ENCODE measurements around the gene NCBP3.
"Not testable (repeated sequence)": the region's sequence is repeated elsewhere in the genome, so short reads cannot be mapped to it uniquely, and the experiment has no call there.

The NCBP3 gene

DNA sequence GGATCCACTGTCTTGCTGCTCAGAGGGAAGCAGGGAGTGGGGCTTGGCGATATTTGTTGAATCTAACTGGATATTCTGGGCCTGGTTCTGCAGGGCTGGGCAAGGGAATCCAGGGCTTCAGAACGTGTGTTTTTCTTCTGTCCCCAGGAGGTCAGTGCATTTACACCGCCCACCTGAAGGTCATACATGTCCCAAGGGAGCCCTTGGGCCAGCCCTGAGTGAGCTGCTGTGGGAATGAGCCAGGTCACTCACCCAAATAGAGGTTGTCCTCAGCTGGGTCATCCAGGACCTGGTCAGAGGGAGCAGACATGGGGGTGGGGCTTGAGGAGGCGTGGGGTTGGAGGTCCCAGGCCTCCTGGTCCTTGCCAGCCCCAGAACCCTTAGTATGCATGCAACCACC, 36.2 kb upstream of the NCBP3 start:
- H3K4me3 ChIP-seq (ENCODE audit: low read depth, low read length): no peak overlapping the region

DNA sequence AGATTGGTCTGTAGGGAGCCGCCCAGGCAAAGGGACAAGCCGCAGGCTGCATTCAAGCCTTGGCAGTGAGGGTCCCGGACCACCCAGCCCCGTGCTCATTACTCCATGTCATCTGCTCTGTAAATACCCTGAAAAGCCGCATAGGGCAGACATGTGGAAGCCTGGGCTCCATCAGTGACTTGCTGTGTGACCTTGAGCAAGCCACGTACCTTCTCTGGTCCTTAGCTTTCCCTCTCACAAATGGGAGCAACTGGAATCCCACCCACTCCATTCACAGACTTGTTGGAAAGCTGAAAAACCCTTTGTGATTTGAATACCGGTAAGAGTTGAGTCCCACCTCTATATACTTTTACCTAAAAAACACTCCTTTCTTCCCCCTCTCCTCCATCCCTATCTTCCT, 34.9 kb upstream of the NCBP3 start:
- no peak overlapping the region for H3K4me3 ChIP-seq (ENCODE audit: low read depth, low read length)

DNA sequence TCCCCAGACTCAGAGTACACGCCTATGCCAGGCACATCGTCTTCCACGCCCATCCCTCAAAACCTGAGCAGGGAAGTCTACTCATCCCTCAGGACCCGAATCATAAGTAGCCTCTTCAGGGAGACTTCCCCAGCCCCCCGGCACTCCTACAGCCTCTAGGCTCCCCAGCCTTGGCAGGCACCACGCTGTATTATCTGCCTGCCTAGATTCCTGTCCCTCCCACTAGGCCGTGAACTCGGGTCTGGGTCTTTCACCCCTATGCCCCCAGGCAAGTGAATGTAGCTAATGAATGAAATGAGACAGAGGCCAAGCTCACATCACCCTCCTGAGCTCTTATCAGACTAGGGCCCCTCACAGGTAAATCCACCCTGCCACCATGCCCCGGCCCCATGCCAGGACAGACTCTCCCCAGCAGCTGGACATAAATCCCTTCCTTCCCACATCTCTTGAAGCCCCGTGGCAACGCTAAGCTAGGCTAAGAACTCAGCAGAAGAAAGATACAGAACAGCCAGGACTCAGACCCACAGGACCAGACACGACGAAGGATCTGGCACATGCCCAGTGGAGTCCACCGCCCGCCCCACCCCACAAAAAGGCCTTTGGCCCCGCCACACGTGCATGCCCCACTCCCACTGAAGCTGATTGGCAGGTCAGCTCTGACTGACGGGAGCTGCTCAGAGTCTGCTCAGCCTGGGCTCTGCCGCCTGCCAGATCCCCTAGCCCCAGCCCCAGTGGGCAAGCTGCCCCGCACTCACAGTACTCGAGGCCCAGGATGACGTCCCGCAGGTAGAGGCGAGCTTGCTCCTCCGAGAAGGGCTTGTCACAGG, 33.8 kb upstream of the NCBP3 start:
- no peak overlapping the region for H3K4me3 ChIP-seq (ENCODE audit: low read depth, low read length)

DNA sequence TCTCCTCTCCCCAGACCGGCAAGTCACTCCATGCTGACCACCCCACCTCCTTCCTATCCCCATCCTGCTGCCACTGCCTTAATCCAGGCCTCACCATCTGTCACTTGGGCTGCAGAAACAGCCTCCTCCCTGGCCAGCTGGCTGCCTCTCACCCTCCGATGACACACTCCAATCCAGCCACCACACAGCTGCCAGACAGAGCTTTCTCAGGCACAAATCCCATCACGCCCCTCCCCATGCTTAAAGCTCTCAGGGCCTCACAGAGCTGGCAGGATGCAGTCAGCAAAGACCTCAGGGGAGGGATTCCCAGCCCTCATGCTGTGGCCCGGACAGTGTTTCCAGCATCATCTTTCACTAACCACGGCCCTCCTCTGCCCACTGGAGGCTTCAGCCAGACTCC, 33.1 kb upstream of the NCBP3 start:
- no peak overlapping the region for H3K4me3 ChIP-seq (ENCODE audit: low read depth, low read length)

DNA sequence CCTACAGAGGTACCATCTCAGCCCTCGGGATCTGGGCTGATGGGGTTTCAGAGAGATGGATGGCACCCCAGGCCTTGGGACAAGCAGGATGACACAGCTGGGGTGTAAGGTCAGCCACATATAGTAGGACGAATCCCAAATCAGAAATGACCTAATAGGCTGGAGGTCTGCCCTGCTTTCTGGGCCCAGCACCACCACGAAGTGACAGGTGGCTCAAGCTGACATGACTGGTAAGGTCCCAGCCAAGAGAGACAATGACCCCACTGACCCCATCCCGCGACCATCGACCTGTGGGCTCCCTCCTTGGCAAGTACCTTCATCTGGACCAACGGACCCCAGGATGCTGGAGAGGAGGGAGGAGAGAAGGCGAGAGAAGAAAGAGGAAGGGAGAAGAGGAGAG, 31.2 kb upstream of the NCBP3 start:
- H3K4me3 ChIP-seq (ENCODE audit: low read depth, low read length): no peak overlapping the region

DNA sequence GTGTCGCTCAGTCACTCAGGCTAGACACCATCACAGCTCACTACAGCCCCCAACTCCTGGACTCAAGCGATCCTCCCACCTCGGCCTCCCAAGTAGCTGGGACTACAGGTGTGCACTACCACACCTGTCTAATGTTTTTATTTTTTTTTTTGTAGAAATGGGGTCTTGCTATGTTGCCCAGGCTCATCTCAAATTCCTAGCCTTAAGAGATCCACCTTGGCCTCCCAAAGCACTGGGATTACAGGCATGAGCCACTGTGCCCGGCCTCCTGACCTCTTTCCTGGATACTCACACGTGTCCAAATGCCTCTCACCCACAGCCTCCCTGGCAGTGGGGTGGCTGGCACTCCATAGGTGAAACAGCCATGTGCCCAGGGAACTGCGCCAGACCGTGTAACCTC, 29.3 kb upstream of the NCBP3 start:
- no peak overlapping the region for H3K4me3 ChIP-seq (ENCODE audit: low read depth, low read length)

DNA sequence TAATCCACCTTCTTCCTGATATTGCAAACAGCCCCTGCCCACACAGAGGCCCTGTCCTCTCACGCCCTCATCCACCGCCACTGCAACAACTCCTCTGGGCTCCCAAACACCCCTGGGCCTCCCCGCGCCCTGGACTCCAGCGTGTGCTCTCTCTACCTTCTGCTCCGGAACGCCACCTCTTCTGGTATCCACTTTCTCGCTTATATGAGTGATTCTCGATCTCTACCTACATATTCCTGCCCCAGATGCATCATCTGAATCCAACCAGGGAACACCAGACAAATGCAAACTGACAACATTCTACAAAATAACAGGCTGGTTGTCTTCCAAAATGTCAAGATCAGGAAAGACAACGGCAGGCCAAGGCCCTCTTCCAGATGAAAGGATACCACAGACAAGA, 27.8 kb upstream of the NCBP3 start:
- H3K4me3 ChIP-seq (ENCODE audit: low read depth, low read length): no peak overlapping the region

DNA sequence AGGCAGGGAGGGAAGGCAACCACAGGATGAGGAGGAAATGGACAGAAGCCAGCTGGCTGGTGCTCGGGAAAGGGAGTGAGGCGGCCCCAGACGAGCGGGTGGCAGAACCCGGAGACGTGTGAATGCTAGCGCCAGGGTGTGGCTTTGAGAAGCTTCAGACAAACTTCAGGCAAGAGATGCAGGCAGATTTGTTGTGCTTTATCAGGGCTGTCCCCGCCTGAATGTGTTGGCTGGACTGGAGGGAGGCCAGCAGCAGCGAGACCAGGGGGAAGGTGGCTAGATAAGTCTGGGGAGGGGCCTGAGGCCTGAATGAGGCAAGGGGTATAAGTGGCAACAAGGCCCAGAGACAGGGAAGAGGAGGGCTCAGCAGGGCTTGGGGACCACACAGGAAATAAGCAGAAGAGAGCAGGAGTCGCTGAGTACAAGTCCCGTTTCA, 24.8 kb upstream of the NCBP3 start:
- no peak overlapping the region for H3K4me3 ChIP-seq (ENCODE audit: low read depth, low read length)

DNA sequence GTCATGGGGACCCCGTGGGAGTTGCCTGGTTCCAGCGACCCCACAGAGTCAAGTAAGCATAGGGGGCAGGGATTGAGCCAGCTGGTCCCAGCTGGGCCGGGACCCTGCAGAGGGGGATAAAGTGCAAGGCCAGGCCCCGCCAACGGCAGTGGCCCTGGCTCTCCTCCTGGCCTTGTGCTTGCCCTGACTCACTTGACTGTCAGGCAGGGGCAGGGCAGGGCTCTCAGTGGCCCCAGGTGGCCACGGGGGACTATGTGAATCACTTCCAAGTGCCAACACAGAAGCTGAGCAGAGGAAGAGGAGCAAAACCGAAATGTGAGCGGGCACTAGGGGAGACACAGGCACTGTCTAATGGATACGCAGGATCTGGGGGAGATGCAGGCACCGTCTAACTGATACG, 21.6 kb upstream of the NCBP3 start:
- H3K4me3 ChIP-seq (ENCODE audit: low read depth, low read length): no peak overlapping the region

DNA sequence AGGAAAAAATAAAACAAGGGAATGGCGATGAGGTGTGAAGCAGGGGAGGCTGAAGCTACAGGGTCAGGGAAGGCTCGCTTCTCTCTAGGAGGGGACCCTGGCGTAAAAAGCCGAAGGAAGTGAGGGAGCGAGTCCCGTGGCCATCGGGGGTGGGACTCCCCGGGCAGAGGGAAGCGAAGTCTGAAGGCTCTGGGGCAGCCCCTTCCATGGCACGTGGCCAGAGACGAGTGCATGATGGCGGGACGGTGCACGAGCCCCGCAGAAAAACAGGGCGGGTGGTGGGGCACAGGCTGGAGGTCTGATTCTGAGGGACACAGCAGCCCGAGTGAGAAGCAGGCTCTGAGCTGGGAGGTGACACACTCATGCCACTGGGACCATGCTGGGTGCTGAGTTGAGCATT, 21.1 kb upstream of the NCBP3 start:
- H3K4me3 ChIP-seq (ENCODE audit: low read depth, low read length): no peak overlapping the region

DNA sequence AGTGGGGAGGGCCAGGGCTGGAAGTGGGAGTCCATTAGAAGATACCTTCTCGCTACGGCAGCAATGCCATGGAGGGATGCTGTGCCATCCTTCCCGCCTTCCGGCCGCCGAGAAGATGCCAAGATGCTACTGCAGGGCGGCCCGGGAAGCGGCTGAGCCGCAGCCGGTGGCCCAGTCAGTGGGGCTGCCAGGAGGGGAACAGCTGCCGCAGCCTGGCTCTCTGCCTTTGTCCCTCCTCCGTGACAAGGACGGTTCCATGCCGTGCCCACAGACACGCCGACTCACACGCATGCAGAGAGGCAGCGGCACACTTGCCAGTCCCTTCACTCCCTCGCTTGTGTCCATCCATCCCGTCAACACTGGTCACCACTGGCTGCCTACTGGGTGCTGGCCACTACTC, 20.2 kb upstream of the NCBP3 start:
- no peak overlapping the region for H3K4me3 ChIP-seq (ENCODE audit: low read depth, low read length)

DNA sequence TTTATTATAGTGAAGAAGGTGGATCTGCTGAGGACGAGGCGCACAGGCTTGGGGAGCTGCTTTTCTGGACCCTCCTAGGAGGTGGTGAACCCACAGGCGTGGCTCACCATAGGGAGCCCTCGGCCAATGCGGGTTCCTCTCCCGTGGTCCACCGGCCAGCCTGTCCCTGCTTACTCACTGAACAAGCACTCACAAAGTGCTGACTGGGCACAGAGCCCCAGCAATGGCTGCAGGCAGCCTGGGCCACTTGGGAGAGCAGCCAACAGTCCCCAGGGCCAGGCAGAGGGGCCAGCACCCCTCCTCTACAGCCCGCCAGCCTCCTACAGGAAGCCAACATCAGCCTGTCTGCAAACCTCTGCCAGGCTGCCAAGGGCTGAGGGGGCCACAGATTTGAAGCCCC, 19.1 kb upstream of the NCBP3 start:
- no peak overlapping the region for H3K4me3 ChIP-seq (ENCODE audit: low read depth, low read length)

DNA sequence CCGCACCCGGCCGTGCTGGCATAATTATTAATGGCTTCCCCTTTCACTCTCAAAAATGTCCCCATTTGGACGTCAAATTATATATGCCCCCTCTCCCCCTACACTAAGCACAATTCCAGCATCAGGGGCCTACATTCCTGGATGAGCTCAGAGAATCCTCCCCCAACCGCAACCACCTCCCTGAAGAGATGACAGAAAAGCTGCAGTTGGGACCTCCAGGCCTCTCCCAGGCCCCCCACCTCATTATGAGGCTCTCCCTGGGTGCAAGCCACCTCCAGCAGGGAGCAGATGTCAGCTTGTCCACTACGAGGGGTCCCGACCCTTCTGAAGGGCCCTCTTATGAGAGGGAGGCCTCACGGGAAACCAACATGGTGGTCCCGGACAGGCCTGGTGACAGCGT, 18.5 kb upstream of the NCBP3 start:
- no peak overlapping the region for H3K4me3 ChIP-seq (ENCODE audit: low read depth, low read length)

DNA sequence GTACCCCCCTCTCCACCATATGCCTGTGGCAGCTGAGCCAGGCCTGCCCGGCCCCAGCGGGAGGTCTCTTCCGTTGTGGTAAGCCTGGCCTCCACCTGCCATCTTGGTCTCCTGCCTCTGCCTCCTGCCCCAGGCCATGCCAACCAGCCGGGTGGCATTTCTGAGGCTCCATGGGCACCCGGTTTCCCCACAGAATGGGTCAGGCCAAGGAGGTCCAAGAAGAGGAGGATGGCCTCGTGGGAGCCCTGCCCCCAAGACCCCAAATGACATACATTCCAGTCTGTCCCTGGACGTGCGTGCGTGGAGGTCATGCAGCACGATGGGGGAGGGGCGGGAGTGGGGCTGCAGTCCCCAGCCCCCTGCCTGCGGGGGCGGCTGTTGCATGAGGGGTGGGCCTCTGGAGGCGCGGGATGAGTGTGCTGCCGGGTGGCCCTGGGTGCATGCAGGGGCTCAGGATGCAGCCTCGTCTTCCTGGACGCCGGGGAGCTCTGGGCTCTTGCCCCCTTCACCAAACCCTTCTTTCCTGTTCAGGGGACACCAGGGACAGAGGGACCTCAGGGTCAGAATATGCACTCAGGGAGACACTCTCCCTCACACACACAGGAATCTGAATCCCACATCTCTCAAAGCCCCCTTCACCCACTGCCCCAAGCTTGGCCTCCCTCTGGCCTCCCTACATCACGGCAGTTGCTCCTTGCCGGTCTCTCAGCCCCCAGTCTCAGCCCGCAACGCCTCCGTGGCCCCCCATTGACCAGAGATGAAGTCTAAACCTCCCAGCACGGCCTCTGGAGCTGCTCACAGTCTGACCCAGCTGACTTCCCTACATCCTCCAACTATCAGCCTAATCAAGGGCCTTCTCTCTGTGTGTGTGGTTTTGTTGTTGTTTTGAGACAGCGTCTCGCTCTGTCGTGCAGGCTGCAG, 16.0 kb upstream of the NCBP3 start:
- no peak overlapping the region for H3K4me3 ChIP-seq (ENCODE audit: low read depth, low read length)

DNA sequence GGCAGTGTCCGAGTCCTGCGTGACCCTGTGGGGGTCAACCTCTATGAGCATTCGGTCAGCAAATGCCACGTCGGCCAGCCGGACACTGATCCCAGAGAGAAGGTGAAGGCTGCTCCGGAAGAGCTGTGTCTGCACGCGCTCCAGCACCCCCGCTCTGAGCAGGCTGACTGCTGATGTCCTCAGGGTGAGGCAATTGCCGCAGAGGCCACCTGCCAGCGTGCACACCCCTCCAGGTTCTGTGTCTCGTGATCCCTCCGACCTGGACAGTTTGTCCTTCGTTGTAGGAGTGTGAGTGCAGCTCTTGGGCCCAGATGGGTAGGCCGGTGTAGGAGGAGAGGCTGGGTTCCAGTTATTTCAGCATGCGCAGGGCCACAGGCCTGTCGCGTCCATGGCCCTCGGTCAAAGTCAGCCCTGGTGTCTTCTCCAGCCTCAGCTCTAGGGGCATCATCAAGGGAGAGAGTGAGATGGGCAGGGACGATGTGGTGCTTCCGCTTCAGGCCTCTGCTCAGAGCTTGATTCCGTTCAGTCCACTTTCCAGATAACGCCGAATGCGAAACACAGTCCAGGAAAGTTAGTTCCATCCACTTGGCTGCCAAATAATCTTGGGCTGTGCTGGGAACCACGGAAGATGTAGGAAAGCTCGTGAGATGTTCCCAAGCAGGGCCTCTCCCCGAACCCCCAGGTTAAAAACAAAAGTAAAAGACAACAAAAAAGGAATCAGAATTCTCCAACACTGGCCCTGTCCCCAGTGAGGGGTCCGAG, 15.1 kb upstream of the NCBP3 start:
- no peak overlapping the region for H3K4me3 ChIP-seq (ENCODE audit: low read depth, low read length)

DNA sequence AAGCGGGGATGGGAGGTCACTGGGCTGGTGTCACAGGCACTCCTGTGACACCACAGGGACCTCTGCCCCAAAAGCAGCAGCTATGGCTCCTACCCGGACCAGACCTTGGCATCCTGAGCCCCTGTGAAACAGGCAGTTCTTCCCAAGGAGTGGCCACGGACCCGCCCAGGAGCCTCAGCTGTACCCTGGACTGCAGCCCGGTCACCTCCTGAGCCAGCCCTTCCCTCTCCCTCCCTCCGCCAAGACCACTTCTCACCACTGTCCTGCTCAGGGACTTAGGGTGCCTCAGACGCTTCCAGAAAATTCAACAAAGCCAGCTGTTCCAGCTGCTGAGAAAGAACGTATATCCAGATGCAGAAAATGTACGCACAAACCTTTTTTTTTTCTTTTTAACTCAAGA, 13.9 kb upstream of the NCBP3 start:
- no peak overlapping the region for H3K4me3 ChIP-seq (ENCODE audit: low read depth, low read length)

DNA sequence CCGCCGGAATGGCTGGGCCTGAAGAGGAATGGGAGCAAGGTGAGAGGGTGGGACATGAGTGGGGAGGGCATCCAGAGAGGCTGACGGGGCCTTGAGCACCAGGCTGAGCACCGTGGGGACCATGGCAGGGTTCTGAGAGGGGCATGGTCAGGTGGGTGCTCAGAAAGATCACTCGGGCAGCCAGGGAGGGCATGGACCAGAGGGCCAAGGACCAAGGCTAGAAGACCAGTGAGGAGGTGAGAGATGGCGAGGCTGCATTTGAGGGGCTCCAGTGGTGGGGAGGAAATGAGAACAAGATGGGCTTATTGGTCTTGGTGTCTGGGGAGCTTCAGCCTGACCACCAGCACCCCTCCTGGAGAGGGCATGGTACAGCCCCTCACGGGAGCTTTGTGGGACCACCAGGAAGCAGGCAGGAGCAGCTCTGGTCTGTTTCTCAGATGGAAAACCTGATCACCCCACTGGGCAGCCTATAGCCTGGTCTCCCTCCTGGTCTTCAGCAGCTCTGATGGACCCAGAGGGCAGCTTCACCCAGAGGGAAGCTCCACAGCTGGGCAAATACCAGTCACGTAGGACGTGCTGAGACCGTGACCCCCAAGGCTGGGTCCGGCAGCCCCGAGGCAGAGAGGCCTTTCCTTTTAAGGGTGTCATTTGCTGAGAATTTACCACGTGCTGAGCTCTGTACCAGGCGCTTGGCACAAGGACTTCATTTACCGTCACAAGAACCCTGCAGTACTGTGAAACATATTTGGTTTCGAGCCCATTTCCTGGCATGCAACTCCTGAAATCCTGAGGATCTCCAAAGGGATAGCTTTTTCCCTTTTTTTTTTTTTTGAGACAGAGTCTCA, 11.4 kb upstream of the NCBP3 start:
- H3K4me3 ChIP-seq (ENCODE audit: low read depth, low read length): no peak overlapping the region

DNA sequence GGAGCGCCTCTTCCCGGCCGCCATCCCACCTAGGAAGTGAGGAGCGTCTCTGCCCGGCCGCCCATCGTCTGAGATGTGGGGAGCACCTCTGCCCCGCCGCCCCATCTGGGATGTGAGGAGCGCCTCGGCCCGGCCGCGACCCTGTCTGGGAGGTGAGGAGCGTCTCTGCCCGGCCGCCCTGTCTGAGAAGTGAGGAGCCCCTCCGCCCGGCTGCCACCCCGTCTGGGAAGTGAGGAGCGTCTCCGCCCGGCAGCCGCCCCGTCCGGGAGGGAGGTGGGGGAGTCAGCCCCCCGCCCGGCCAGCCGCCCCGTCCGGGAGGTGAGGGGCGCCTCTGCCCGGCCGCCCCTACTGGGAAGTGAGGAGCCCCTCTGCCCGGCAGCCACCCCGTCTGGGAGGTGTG, 8.2 kb upstream of the NCBP3 start:
- not testable (repeated sequence) for H3K4me3 ChIP-seq (ENCODE audit: low read depth, low read length)

DNA sequence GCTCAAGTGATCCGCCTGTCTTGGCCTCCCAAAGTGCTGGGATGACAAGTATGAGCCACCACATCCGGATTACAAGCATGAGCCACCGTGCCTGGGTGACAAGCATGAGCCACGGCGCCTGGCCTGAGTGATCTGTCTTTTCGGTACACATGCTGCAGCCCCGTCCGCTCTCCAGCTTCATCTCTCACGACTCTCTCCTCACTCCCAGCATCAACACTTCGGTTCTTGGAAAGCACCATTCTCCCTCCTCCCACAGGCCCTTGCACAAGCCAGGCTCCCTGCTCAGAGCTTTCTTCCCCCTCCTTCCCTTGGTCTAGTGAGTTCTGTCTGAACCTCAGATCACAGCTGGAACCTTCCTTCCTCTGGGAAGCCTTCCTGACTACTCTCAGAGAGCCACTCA, 6.5 kb upstream of the NCBP3 start:
- no peak overlapping the region for H3K4me3 ChIP-seq (ENCODE audit: low read depth, low read length)

DNA sequence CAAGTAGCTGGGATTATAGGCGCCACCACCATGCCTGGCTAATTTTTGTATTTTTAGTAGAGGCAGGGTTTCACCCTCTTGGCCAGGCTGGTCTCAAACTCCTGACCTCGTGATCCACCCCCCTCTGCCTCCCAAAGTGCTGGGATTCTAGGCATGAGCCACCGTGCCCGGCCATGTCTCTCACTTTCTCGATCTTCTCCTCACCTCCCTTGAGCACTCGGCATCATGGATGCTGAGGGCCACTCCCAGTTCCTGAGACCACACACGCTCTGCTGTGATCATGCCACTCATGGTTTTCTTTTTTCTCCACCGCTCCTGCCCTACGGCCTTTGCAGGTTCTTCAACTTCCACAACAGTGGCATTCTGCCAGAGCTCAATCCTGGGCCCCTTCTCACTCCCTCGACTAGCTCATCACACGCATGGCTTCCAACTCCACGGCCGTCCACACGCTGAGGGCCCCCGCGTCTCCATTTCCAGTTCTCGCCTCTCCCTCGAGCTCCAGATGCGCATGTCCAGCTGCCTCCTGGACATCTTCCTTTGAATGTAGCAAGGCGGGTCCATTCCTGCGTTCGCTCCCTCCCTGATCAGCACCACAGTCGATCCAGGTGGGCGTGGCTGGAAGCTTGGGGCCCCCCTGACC, 5.5 kb upstream of the NCBP3 start:
- H3K4me3 ChIP-seq (ENCODE audit: low read depth, low read length): no peak overlapping the region
